Esophagus muscularis mucosa (tissue), 4 donors: ENCODE measurements around the gene BIN1. TPM values are rescaled to one million over a fixed set of nuclear protein-coding genes. Genes with fewer than 3 reads are reported as not detected.

Source experiments
- DNase-seq: peaks from one replicate; pipeline ENCODE4 v3.0.0-alpha.2; 2017; ENCODE audit errors: extremely low spot score
- H3K27ac ChIP-seq, 4 donors: fragments of 200-600 bp; sonication (generic); replicated peaks in 1 of 4; 1 replicate in 3 of 4; 2 replicates in 1 of 4; pipeline ENCODE4 v1.5.1; 2016 to 2019; ENCODE audit warnings: mild to moderate bottlenecking in 1 of 4
- H3K27me3 ChIP-seq, 4 donors: fragments of 200-600 bp; sonication (generic); one replicate each; pipeline versions ENCODE4 v1.5.1 to v1.6.0; 2016 to 2019
- H3K36me3 ChIP-seq, 4 donors: fragments of 200-600 bp; sonication (generic); one replicate each; pipeline ENCODE4 v1.5.1; 2016 to 2019
- H3K4me1 ChIP-seq, 4 donors: fragments of 200-600 bp; sonication (generic); one replicate each; pipeline ENCODE4 v1.5.1; 2016 to 2019
- H3K4me3 ChIP-seq, 4 donors: fragments of 200-600 bp; sonication (generic); 1 replicate in 2 of 4; 2 replicates in 2 of 4; pipeline ENCODE4 v1.5.1; 2016 to 2019; ENCODE audit warnings: mild to moderate bottlenecking in 4 of 4, moderate library complexity in 1 of 4
- H3K9me3 ChIP-seq, 4 donors: fragments of 200-600 bp; sonication (generic); 1 replicate in 3 of 4; 2 replicates in 1 of 4; pipeline ENCODE4 v1.5.1; 2016 to 2019
- EP300 ChIP-seq: sonication (generic); formaldehyde crosslinking; IDR thresholded peaks from one replicate; pipeline ENCODE4 v1.6.1; 2017; ENCODE audit warnings: antibody characterized with exemption
- POLR2A ChIP-seq: fragments of 450-650 bp; IDR thresholded peaks from one replicate; pipeline ENCODE4 v1.6.1; 2017; ENCODE audit warnings: antibody characterized with exemption, moderate library complexity, mild to moderate bottlenecking, low read depth
- POLR2AphosphoS5 ChIP-seq, 2 donors: sonication (generic); formaldehyde crosslinking; IDR thresholded peaks; one replicate each; pipeline ENCODE4 v1.6.1; 2017; ENCODE audit warnings: antibody characterized with exemption in 2 of 2
- WGBS: methylation state at CpG from one replicate; pipeline ENCODE4 v1.1.5; 2018; 5-methylcytosine and 5-hydroxymethylcytosine counted together
- intact Hi-C: fragments of 100-400 bp; cut with DNase I; formaldehyde crosslinking; loops from one replicate; pipeline ENCODE4 v1.15.1; 2023
- total RNA-seq, 4 donors: library from RNA; depleted of rRNA; stranded (reverse); fragments of >200 nt; gene quantifications; one replicate each; pipeline versions ENCODE4 v1.1.0 to v1.2.1, GENCODE V29; 2016
- TF ChIP-seq, protein P1 (sequence below), 3 experiments: fragments of 200-600 bp in 2 of 3; fragments of 450-650 bp in 1 of 3; sonication (generic) in 2 of 3; IDR thresholded peaks; one replicate each; pipeline ENCODE4 v1.5.1; 2017 to 2019; ENCODE audit warnings: antibody characterized with exemption in 3 of 3, mild to moderate bottlenecking in 2 of 3, moderate library complexity in 1 of 3

BIN1 gene
- total RNA-seq, 4 donors from 2014 or later = 32.4 to 78.2 (median 50.2) TPM

DNA sequence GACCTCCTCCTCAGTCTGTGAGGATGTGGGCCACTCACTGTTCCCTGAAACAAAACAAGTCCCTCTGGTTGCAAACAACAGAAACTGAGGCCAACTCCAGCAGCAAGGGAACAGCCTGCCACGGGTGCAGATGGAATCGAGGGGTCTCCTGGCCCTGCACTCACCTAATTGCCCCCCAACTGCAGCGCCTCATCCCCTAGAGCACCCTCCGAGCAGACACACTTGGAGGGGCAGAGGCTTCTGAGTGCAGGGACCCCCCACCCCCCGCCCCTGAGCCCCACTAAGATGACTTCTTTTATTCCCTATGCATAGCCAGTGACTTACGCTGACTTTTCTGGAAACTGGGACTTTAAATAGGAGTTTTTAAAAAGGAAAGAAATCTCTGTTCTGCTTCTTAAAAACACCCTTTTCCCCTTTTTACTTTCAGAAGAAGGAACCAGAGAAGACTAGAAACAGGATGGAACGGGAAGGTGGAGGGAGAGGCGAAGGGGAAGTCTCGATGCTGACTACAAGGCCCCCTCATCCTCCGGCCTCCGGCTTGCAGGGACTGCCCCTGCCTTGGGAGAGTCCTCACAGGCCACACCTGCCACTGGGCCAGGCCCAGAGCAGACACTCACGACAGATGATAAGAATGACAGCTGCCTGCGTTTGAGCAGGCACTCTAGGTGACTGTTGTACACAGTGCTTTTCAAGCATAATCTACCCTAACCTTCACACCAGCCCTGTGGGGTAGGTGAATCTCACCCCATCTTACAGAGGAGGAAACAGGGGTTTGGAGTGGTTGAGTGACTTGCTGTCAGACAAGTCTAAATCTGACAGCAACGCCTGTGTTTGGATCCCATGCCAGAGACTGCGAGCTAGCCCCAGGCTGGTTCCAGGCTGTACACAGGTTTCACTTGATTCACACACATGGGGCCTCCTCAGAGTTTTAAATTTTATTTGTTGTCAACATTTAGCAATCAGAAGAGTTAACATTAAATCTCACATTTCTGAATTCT, 28.2 kb upstream of the BIN1 start:
- Histone ChIP-seq H3K36me3 (no peaks in the 10 kb centered on the region), H3K4me3 (no peak overlapping the region), H3K27me3 (no peaks in the 10 kb centered on the region), H3K4me1 (no peaks in the 10 kb centered on the region), H3K9me3 (no peaks in the 10 kb centered on the region), H3K27ac (no peak overlapping the region)
- intact Hi-C loops = no loop called here
- 83% methylated on average over 15 of the region's 15 CpGs for WGBS
- TF ChIP-seq EP300 (no peak), POLR2AphosphoS5 (IDR thresholded peaks at IDR 0.05) (no peak), POLR2A (no peak)
- TF ChIP-seq, protein P1, sequence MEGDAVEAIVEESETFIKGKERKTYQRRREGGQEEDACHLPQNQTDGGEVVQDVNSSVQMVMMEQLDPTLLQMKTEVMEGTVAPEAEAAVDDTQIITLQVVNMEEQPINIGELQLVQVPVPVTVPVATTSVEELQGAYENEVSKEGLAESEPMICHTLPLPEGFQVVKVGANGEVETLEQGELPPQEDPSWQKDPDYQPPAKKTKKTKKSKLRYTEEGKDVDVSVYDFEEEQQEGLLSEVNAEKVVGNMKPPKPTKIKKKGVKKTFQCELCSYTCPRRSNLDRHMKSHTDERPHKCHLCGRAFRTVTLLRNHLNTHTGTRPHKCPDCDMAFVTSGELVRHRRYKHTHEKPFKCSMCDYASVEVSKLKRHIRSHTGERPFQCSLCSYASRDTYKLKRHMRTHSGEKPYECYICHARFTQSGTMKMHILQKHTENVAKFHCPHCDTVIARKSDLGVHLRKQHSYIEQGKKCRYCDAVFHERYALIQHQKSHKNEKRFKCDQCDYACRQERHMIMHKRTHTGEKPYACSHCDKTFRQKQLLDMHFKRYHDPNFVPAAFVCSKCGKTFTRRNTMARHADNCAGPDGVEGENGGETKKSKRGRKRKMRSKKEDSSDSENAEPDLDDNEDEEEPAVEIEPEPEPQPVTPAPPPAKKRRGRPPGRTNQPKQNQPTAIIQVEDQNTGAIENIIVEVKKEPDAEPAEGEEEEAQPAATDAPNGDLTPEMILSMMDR (IDR thresholded peaks at IDR 0.05) = no peak
- DNase-seq = peak; percentile 79

DNA sequence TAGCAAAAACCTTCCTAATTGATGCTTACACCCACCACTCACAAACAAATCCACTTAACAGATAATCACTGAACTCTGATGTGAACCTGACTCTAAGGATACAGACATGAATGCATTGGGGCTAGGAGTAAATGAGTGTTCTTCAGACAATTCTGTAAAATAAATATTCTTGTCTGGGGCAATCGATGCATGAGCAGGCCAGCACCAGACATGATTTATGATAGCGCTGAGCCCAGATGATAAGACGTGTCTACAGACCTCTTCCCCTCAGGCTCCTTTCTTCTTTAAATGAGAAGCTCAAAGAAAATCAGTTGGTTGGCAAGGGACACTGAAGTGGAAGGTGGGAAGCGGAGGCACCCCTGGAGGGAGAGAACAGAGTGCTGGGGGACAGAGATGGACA, 27.3 kb upstream of the BIN1 start:
- H3K4me1 ChIP-seq = no peaks in the 10 kb centered on the region
- H3K4me3 ChIP-seq = no peak overlapping the region
- 89% methylated on average over 4 of the region's 4 CpGs for WGBS
- H3K9me3 ChIP-seq = no peaks in the 10 kb centered on the region
- intact Hi-C loops = no loop called here
- no peak overlapping the region for H3K27ac ChIP-seq
- peak; percentile 64 for DNase-seq
- H3K27me3 ChIP-seq = no peaks in the 10 kb centered on the region
- H3K36me3 ChIP-seq = no peaks in the 10 kb centered on the region
- TF ChIP-seq POLR2A (no peak), POLR2AphosphoS5 (IDR thresholded peaks at IDR 0.05) (no peak), EP300 (no peak)
- TF ChIP-seq, protein P1 (IDR thresholded peaks at IDR 0.05) = no peak

DNA sequence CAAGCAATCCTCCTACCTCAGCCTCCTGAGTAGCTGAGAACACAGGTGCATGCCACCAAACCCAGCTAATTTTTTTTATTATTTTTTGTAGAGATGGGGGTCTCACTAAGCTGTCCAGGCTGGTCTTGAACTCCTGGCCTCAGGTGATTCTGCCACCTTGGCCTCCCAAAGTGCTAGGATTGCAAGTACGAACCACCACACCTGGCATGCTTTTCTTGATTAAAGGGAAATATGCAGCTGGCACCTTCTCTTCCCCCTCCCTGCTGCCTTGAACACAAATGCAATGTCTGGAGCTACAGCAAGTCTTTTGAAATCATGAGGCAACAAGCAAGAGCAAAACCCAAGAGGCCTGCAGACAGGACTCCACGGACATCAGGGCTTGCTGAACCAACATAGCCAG, 26.8 kb upstream of the BIN1 start:
- Histone ChIP-seq H3K27me3 (no peaks in the 10 kb centered on the region), H3K27ac (no peak overlapping the region), H3K4me1 (no peaks in the 10 kb centered on the region), H3K36me3 (no peaks in the 10 kb centered on the region), H3K4me3 (no peak overlapping the region), H3K9me3 (no peaks in the 10 kb centered on the region)
- intact Hi-C loops = no loop called here
- TF ChIP-seq POLR2A = no peak
- TF ChIP-seq, protein P1 (IDR thresholded peaks at IDR 0.05) = no peak
- no peak for TF ChIP-seq EP300
- TF ChIP-seq POLR2AphosphoS5 (IDR thresholded peaks at IDR 0.05) = no peak
- 97% methylated on average over 2 of the region's 2 CpGs for WGBS
- peak; percentile 72 for DNase-seq

DNA sequence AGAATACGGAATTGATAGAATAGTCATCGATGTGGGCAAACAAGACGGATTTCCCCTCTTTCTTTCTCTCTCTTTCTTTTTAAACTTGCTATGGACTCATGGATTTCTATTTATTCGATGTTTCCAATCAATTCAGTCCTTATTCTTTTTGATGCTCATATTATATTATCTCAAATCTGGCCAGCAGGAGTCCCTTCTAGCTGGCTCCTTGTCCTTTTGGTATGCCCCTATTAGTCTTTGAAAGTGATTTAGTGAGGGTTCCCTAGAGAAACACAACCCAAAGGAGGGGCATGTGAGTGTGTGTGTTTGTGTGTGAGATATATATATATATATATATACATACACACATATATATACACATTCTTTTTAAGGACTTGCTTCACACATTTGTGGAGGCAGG, 23.5 kb upstream of the BIN1 start:
- no peaks in the 10 kb centered on the region for H3K36me3 ChIP-seq
- TF ChIP-seq POLR2A (no peak), EP300 (no peak), POLR2AphosphoS5 (IDR thresholded peaks at IDR 0.05) (no peak)
- TF ChIP-seq, protein P1 (IDR thresholded peaks at IDR 0.05) = no peak
- no peak overlapping the region for H3K4me3 ChIP-seq
- no peaks in the 10 kb centered on the region for H3K27me3 ChIP-seq
- H3K27ac ChIP-seq = no peak overlapping the region
- no peak for DNase-seq
- WGBS = 84% methylated on average over 4 of the region's 4 CpGs
- no peaks in the 10 kb centered on the region for H3K9me3 ChIP-seq
- no peaks in the 10 kb centered on the region for H3K4me1 ChIP-seq
- intact Hi-C loops = no loop called here
